Heart left ventricle (tissue), 16 donors: Measurements from ENCODE around the gene MST1R. TPM values are rescaled to one million over a fixed set of nuclear protein-coding genes. Genes with fewer than 3 reads are reported as not detected.

Experiments used
- ATAC-seq, 4 donors: fragments of 200-7000 bp; cut with Tn5 transposase; one replicate each; pipeline ENCODE4 v1.9.1; 2020 to 2022; ENCODE audit warnings: moderate library complexity in 4 of 4, mild to moderate bottlenecking in 3 of 4, moderate number of reproducible peaks in 1 of 4
- DNase-seq, 5 donors: peaks; one replicate each; pipeline ENCODE4 v3.0.0-alpha.2; 2020
- H3K27ac ChIP-seq, 12 donors: fragments of 200-600 bp; sonication (generic) in 4 of 12; one replicate each; pipeline versions ENCODE4 v1.5.0 to v1.8.0; 2016 to 2022; ENCODE audit warnings: mild to moderate bottlenecking in 2 of 12
- H3K27me3 ChIP-seq, 9 donors: fragments of 200-600 bp; sonication (generic) in 2 of 9; one replicate each; pipeline versions ENCODE4 v1.5.1 to v1.8.0; 2016 to 2022; ENCODE audit warnings: mild to moderate bottlenecking in 3 of 9
- H3K36me3 ChIP-seq, 9 donors: fragments of 200-600 bp; sonication (generic) in 2 of 9; one replicate each; pipeline versions ENCODE4 v1.5.0 to v1.8.0; 2018 to 2022; ENCODE audit warnings: mild to moderate bottlenecking in 2 of 9
- H3K4me1 ChIP-seq, 12 donors: fragments of 200-600 bp; sonication (generic) in 4 of 12; one replicate each; pipeline versions ENCODE4 v1.5.0 to v1.8.0; 2016 to 2022; ENCODE audit warnings: mild to moderate bottlenecking in 3 of 12
- H3K4me3 ChIP-seq, 12 donors: fragments of 200-600 bp; sonication (generic) in 4 of 12; one replicate each; pipeline versions ENCODE4 v1.5.0 to v1.8.0; 2017 to 2022; ENCODE audit warnings: mild to moderate bottlenecking in 9 of 12, moderate library complexity in 4 of 12
- H3K9me3 ChIP-seq, 12 donors: fragments of 200-600 bp; sonication (generic) in 4 of 12; one replicate each; pipeline versions ENCODE4 v1.5.0 to v1.8.0; 2016 to 2022; ENCODE audit warnings: mild to moderate bottlenecking in 1 of 12
- CTCF ChIP-seq, 12 donors: fragments of 200-600 bp; sonication (generic) in 4 of 12; IDR thresholded peaks; one replicate each; pipeline versions ENCODE4 v1.5.0 to v1.8.0; 2018 to 2022; ENCODE audit warnings: antibody characterized with exemption in 12 of 12, mild to moderate bottlenecking in 5 of 12
- POLR2A ChIP-seq, 2 donors: fragments of 450-650 bp; IDR thresholded peaks; one replicate each; pipeline ENCODE4 v1.6.1; 2017; ENCODE audit warnings: antibody characterized with exemption in 2 of 2, mild to moderate bottlenecking in 2 of 2, moderate library complexity in 2 of 2
- WGBS, 4 donors: extraction: QIAGEN DNeasy Blood & Tissue Kit in 2 of 4; methylation state at CpG; one replicate each; pipeline versions ENCODE4 v1.1.5 to v1.1.7; 2013 to 2018; 5-methylcytosine and 5-hydroxymethylcytosine counted together
- intact Hi-C, 10 donors: fragments of 100-400 bp; cut with DNase I; formaldehyde crosslinking; loops; one replicate each; pipeline versions ENCODE4 v1.11.1 to v1.14.2; 2022
- long read RNA-seq, 3 donors: library from polyadenylated mRNA; unstranded; transcript quantifications; one replicate each; pipeline ENCODE4 v2.0.0, GENCODE V29; 2020 to 2021
- polyA plus RNA-seq, 2 donors: library from polyadenylated mRNA; stranded (reverse); fragments of 200-250 nt; gene quantifications; one replicate each; pipeline ENCODE4 v1.2.3, GENCODE V29; 2013
- total RNA-seq, 9 donors: library from RNA; depleted of rRNA in 2 of 9; stranded (reverse); fragments of >200 nt in 2 of 9; fragmentation: NEBNext Ultra II Directional in 3 of 9; extraction: Animal tissue kit (Norgen Biotek cat#: 25700) in 3 of 9; gene quantifications; one replicate each; pipeline versions ENCODE4 v1.1.0 to v1.2.4, GENCODE V29; 2016 to 2023
- donor health status: ischemic (EF 13 %, LVEDD 7.1; RV severe dilation, severe dysfunction).
- donor health status: healthy with polysubstance abuse.
- donor health status: DM: no; HTN: yes; CAD: no.
- donor health status: DM: no; HTN: no; CAD: no.
- donor health status: ischemic (EF 25% LVEDD 6.9; RV normal size, moderate dysfunction).
- donor health status: ischemic (EF 25% LVEDD 5.7; RV mildly dilated, moderate dysfunction).
- donor health status: healthy.
- donor health status: DM: yes; HTN: yes; CAD: no.
- donor health status: ischemic (EF 35%, LVEDD 5.7; RV mildly dilated, moderate dysfunction).
- donor health status: nonischemic (EF 11% LVEDD 7.7; RV severe dilation, severe dysfunction).
- donor health status: DM: yes; HTN: yes; CAD: no.
- donor health status: PGD.
- donor health status: ischemic (EF 29% LVEDD 5.4; RV normal size, mild dysfunction).
- donor health status: nonischemic (EF 23%, LVEDD 6.1; RV moderate dilation, normal function).

Gene MST1R
- total RNA-seq (1 to 10 TPM in 8 of 9 donors, under 1 TPM in 1; 0.79 to 8.9 (median 1.8) TPM), polyA plus RNA-seq (1 to 10 TPM; 1.0 to 2.5 TPM)
- long read RNA-seq, donor 1, full-length matches to known transcripts: 2 of 4 reads
- long read RNA-seq, donor 1, partial matches to known transcripts: 0 of 4 reads
- long read RNA-seq, donor 1, other reads (novel, unspliced or antisense): 2 of 4 reads
- long read RNA-seq, donor 2, full-length matches to known transcripts: 1 of 6 reads
- long read RNA-seq, donor 2, partial matches to known transcripts: 1 of 6 reads
- long read RNA-seq, donor 2, other reads (novel, unspliced or antisense): 4 of 6 reads
- long read RNA-seq, donor 3, full-length matches to known transcripts: 1 of 3 reads
- long read RNA-seq, donor 3, partial matches to known transcripts: 1 of 3 reads
- long read RNA-seq, donor 3, other reads (novel, unspliced or antisense): 1 of 3 reads

GRCh38 chr3:49903451-49904424 is at the start of gene MST1R:
TSS of gene MST1R (minus strand) at chr3:49903873. CDS start at chr3:49903609, 264 bp downstream.
- 28 to 45% (median 34%) methylated on average over 48 to 65 of the region's 65 CpGs for WGBS, 4 donors
- peak; percentile 75 to 88 (median 80) for DNase-seq
- Histone ChIP-seq H3K4me1 (peaks cover 6 to 43% (median 28%) of the 10 kb centered on the region in 12 donors), H3K27me3 (no peaks in the 10 kb centered on the region), H3K27ac (peak within 1 kb of the TSS in 10 of 12 donors; percentile 18 to 84 (median 55)), H3K4me3 (peak within 1 kb of the TSS; percentile 14 to 62 (median 46)), H3K36me3 (peaks cover 0 to 2% (median 0%) of the 10 kb centered on the region in 9 donors), H3K9me3 (no peaks in the 10 kb centered on the region)
- no peak for TF ChIP-seq CTCF (IDR thresholded peaks at IDR 0.05)
- TF ChIP-seq POLR2A (IDR thresholded peaks at IDR 0.05): peak in 1 of 2 donors; percentile 40
- peak; percentile 50 to 86 (median 80) for ATAC-seq
- intact Hi-C loops: loop anchor here in 6 of 10 donors (1.0 to 10.0 kb wide), 10 partner anchors 46 to 359 kb away; partner anchors contain the start of genes AMIGO3 (in 1 of the 6), GMPPB (in 1 of the 6) and TRAIP (in 1 of the 6)

- WGBS, 4 donors: 96 to 99% (median 97%) methylated on average over 6 of the region's 6 CpGs
- Histone ChIP-seq H3K27ac (no peak overlapping the region), H3K4me3 (no peak overlapping the region), H3K27me3 (no peaks in the 10 kb centered on the region), H3K36me3 (no peaks in the 10 kb centered on the region), H3K4me1 (peaks cover 0 to 18% (median 12%) of the 10 kb centered on the region in 12 donors), H3K9me3 (no peaks in the 10 kb centered on the region)
- intact Hi-C loops: no loop called here
- TF ChIP-seq POLR2A (IDR thresholded peaks at IDR 0.05) (no peak), CTCF (IDR thresholded peaks at IDR 0.05) (no peak)
- ATAC-seq: no peak
- no peak for DNase-seq
Observed at GRCh38 chr3:49952924-49953323, 49.3 kb upstream of the MST1R start.

- Histone ChIP-seq H3K27ac (no peak overlapping the region), H3K9me3 (no peaks in the 10 kb centered on the region), H3K4me3 (no peak overlapping the region), H3K27me3 (no peaks in the 10 kb centered on the region), H3K4me1 (peaks cover 0 to 35% (median 17%) of the 10 kb centered on the region in 12 donors), H3K36me3 (peaks cover 0 to 23% (median 0%) of the 10 kb centered on the region in 9 donors)
- TF ChIP-seq POLR2A (IDR thresholded peaks at IDR 0.05) (no peak), CTCF (IDR thresholded peaks at IDR 0.05) (no peak)
- ATAC-seq (no peak), DNase-seq (no peak)
- 73 to 81% (median 78%) methylated on average over 2 of the region's 2 CpGs for WGBS, 4 donors
- intact Hi-C loops: no loop called here
Observed at GRCh38 chr3:49942651-49943050, 39.0 kb upstream of the MST1R start.
